Cardiac fibroblast (primary cell): Measurements from ENCODE around the gene USP40.

ENCODE experiments used
- DNase-seq, 2 donors: peaks; one replicate each; pipeline versions ENCODE4 v3.0.0 to v3.0.0-alpha.2; 2010; ENCODE audit warnings: low read depth in 2 of 2
- H3K4me3 ChIP-seq, 2 donors: replicated peaks in 1 of 2; 1 replicate in 1 of 2; 2 replicates in 1 of 2; pipeline ENCODE4 v1.5.1; 2011; ENCODE audit warnings: low read depth in 2 of 2, low read length in 2 of 2, mild to moderate bottlenecking in 2 of 2, moderate library complexity in 1 of 2
- TF ChIP-seq, protein P1 (sequence below): IDR thresholded peaks from one replicate; pipeline ENCODE4 v1.5.1; 2011; ENCODE audit warnings: low read depth, mild to moderate bottlenecking, low read length, inconsistent platforms

Gene USP40

DNA sequence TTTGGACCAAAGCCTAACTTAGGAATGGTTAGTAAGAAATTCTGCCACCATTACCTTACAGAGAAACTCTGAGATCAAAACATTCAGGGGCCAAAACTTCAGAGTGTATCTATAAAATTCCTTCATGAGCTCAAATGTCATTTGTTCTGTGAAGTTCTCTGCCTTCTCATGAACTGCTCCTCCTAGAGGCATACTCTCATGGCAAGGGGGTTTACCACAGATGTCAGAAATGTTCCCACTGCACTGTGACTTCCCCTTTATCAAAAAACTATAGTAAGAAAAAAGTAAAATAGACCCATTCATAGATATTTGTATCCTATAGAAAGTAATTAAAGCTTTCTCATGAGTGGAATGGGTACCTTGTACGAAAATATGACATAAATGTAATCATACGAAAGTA is 68.5 kb downstream of the USP40 start:
- no peak overlapping the region for H3K4me3 ChIP-seq
- TF ChIP-seq, protein P1, sequence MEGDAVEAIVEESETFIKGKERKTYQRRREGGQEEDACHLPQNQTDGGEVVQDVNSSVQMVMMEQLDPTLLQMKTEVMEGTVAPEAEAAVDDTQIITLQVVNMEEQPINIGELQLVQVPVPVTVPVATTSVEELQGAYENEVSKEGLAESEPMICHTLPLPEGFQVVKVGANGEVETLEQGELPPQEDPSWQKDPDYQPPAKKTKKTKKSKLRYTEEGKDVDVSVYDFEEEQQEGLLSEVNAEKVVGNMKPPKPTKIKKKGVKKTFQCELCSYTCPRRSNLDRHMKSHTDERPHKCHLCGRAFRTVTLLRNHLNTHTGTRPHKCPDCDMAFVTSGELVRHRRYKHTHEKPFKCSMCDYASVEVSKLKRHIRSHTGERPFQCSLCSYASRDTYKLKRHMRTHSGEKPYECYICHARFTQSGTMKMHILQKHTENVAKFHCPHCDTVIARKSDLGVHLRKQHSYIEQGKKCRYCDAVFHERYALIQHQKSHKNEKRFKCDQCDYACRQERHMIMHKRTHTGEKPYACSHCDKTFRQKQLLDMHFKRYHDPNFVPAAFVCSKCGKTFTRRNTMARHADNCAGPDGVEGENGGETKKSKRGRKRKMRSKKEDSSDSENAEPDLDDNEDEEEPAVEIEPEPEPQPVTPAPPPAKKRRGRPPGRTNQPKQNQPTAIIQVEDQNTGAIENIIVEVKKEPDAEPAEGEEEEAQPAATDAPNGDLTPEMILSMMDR: no peak
- DNase-seq: no peak

DNA sequence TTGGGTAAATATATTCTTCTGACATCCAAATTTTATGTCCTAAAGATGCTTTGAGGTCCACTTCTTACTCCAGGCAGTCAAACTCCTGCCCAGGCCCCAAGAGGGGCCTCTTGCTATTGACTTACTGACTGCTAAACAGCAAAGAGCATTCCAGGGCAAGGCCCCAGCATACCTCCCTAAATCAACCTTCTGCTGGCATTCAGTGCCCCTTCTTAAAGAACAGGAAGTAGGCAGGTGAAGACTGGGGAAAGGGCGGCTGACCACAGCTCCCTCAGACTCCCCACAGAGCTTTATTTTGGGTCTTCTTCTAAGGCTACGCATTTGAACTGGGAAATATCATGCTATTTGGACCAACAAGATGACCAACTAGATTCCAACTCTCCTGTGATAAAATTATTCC is 68.9 kb downstream of the USP40 start:
- TF ChIP-seq, protein P1: no peak
- H3K4me3 ChIP-seq: no peak overlapping the region
- DNase-seq: no peak

DNA sequence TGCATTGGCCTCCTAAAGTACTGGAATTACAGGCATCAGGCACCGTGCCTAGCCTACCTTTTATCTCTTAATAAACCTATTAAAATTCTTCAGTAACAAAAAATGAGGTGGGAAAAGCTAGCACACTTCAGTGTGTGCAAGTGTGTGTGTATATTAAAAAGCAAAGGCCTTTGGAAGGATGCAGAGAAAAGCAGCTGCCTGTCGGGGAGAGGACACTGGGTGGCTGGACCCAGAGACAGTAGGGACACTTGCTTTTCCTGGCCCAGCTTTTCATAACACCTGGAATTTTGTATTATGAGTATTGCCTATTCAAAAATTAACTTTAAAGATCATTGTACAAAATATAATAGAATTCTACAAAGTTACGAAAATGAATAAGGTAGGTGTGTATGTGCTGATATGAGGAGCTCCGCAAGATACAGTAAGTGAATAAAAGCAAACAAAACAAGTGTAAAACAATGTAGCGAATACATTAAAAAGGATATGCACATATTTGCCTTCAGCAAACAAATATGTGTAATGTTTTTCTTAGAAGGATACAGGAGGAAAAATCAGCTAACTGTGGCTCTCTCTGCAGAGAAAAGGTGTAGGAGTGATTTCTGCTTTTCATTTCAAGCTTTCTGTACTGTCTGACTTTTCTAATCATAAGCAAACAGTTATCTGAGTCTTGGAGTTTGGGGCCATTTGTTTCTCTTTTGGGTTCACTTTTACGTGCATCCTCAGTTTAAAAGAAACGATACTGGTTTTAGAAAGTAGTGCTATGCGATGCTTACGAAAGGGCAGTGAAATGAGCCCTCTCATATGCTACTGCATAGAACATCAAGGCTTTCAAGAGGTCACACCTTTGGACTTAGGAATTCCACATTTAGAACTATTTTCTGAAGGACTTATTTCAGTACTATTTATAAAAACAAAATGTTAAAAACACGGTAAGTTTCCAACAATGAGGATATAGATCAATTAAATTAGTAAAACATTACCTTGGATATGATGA is 70.8 kb downstream of the USP40 start:
- no peak overlapping the region for H3K4me3 ChIP-seq
- TF ChIP-seq, protein P1: no peak
- DNase-seq: no peak

DNA sequence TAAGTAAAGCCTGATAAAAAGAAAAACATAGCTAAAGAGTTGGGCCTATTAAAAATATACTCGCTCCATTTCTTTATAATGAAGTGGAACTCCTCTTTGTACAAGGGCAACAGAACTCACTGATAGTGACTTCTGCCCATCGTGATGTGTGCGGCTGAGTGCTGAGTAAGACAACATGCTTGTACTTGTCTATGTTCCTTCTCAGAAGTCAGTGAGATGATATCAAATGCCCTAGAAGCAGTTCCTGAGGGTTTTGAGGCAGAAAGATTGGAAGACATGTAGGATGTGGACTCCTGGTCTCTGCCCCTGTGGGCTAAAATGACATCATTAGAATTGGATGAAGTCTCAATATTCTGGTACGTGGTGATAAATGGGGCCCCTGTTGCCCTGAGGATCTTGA is 73.8 kb downstream of the USP40 start:
- TF ChIP-seq, protein P1: no peak
- DNase-seq: no peak
- H3K4me3 ChIP-seq: no peak overlapping the region

DNA sequence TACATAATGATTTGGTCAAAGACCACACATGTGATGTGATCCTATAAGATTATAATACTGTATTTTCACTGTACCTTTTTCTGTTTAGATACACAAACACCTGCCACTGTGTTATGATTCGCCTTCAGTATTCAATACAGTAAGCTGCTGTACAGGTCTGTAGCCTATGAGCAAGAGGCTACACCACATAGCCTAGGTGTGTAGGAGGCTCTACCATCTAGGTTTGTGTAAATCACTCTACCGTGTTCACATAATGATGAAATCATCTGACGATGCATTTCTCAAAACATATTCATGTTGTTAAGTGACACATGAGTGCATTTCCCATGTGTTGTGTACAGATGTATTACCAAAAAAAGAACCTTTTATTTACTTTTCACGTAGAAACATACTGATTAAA is 74.5 kb downstream of the USP40 start:
- TF ChIP-seq, protein P1: no peak
- no peak for DNase-seq
- no peak overlapping the region for H3K4me3 ChIP-seq

DNA sequence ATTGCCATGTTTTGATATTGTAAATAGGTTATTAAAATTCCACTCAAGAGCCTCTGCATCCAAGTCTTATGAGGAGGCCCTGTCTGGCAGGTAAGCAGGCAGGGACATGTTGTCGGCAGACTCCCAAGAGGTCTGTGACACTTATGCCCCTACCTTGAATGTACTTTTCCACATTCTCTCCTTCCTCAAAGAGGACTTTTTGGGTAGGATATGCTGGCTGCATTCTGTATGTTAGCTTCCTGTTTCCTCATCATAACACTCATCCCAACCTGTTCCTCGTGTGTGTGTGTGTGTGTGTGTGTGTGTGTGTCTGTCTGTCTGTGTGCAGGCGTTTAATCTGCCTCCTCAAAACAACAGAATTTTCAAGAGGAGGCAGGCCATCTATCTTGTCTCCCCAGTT is 75.3 kb downstream of the USP40 start:
- TF ChIP-seq, protein P1: no peak
- no peak for DNase-seq
- no peak overlapping the region for H3K4me3 ChIP-seq
